NB4 (cell line): ENCODE results near the gene MB.

Source experiments
- CTCF ChIP-seq: IDR thresholded peaks from one replicate; pipeline ENCODE4 v1.5.1; 2012; ENCODE audit warnings: low read depth, low read length
- MAX ChIP-seq: IDR thresholded peaks from 2 replicates; pipeline ENCODE4 v1.6.1; 2011; ENCODE audit warnings: low read depth, low read length
- POLR2A ChIP-seq: IDR thresholded peaks from 2 replicates; pipeline ENCODE4 v1.6.1; 2011; ENCODE audit warnings: mild to moderate bottlenecking; ENCODE audit not compliant: insufficient read length; ENCODE audit errors: extremely low read depth

GRCh38 chr22:35641494-35642120 lies 24.5 kb upstream of the MB start:
- no peak for TF ChIP-seq CTCF
- no peak for TF ChIP-seq POLR2A
- TF ChIP-seq MAX: no peak
